LNCAP (cell line): Measurements from ENCODE around the gene PPP1R13B.

Experiments
- TF ChIP-seq, protein P1 (sequence below): fragments of 450-650 bp; IDR thresholded peaks from 2 replicates; pipeline ENCODE4 v1.5.1; 2017; ENCODE audit warnings: mild to moderate bottlenecking

PPP1R13B gene

DNA sequence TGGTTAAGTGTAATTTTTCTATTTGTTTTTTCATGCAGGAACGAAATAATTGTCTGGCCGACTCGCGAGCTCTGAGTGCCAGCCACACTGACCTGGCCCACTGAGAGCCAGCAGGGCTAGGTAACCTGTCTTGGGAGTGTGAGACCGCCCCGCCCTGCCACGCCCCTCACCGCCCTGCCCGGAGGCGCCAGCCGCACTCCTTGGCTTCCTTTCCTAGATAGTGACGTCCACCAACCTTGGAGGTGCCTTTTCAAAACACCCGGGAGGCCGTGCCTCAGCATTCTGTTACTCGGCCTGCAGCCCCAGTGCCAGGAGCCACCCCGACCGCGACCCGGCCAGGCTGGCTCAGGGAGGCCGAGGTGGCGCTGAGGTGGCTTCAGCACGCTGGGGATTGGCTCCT lies 153.9 kb downstream of the PPP1R13B start:
- TF ChIP-seq, protein P1, sequence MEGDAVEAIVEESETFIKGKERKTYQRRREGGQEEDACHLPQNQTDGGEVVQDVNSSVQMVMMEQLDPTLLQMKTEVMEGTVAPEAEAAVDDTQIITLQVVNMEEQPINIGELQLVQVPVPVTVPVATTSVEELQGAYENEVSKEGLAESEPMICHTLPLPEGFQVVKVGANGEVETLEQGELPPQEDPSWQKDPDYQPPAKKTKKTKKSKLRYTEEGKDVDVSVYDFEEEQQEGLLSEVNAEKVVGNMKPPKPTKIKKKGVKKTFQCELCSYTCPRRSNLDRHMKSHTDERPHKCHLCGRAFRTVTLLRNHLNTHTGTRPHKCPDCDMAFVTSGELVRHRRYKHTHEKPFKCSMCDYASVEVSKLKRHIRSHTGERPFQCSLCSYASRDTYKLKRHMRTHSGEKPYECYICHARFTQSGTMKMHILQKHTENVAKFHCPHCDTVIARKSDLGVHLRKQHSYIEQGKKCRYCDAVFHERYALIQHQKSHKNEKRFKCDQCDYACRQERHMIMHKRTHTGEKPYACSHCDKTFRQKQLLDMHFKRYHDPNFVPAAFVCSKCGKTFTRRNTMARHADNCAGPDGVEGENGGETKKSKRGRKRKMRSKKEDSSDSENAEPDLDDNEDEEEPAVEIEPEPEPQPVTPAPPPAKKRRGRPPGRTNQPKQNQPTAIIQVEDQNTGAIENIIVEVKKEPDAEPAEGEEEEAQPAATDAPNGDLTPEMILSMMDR, result no peak

DNA sequence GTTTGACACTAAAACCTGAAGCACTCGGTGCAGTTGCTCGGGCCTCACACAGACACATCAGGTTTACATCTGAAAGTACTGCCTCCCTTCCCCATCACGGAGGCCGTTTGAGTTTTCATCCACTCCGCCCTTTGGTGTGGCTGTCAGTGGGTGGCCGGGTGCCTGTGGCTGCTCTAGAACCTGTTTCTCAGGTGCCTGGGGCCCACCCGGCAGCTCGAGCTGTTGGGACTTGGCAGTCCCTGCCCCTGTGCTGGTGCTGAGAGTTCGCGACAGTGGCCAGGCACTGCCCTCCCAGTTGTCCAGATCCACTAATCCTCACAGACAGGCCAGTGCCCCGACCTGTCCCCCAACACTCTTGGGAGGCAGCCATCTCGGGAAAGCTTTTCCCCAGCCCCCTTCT lies 154.5 kb downstream of the PPP1R13B start:
- TF ChIP-seq, protein P1, result no peak

DNA sequence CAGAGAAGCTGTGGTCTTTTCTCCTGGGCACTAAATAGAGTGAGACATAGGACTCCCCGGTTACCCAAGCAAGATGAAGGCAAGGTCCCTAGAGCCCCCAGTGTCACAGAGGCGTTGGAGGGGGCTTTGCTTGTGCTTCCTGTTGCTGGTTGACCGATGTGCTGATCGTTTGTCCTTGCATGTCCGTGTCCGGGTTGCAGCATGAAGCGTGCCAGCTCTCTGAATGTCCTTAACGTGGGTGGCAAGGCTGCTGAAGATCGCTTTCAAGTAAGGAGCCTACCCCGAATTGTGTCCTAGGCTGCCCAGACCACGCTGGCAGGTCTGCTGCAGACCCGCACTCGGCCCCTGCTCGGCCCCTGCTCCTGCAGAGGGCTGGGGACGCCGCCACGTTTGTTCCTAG lies 155.2 kb downstream of the PPP1R13B start:
- TF ChIP-seq, protein P1, result no peak

DNA sequence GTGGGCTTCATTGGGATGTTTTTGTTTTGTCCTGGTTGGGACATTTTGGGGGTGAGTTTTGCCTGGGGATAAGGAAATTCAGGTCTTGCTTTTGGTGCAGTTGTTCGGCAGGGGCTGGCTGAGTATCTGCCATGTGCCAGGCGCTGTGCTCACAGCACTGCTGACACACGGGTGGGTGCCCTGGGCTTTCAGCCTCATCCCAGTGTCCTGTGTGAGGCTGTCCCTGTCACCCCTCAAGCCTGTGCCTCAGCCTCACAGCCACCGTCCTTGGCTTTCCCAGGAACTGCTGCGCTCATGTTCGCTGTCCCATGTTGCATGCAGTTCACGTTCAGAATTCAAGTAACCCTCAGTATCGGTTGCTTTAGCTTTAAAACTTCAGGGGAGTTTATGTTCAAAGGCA lies 157.0 kb downstream of the PPP1R13B start:
- TF ChIP-seq, protein P1, result no peak

DNA sequence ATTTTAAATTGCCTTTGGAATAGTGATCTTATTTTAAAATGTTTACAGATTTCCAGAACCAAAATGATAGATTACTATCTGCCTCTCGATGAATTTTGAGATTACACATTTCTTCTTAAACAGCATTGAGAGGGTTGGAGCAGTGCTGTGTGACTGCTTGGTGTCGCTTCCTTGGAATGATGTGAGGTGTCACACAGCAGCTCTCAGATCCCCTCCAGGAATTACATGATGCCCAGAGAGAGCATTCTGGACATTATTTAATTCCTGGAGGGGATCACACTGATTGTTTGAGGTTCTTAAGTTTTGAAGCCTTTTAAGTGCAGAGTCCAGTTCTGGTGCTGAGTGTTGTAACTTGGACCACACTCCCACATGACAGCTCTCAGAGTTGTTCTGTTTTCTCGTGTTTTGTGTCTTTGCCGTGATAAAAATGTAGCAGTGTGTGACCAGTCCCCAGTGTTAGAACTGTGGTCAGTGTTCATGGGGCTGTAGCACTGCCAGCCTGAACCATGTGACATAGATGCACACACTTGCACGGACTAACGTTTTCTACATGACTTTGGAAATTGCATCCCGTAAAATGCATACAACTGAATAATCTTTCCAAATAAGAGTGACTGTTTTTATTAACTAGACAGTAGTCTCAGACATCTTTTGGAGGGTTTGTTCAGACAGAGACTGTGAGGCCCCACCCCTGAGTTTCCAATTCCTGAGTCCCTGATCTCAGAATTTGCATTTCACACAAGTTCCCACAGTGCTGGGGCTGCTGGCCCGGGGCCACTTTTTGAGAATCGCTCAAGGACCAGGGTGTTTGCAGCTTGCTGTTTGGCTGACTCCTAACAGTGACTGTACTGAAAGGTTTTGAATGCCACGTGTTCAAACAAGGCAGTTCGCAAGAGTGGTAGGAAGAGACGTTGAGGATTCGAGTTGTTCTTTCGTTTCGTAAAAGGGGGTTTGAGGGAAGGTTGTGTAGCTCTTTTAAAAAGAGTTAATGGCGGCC lies 158.2 kb downstream of the PPP1R13B start:
- TF ChIP-seq, protein P1, result no peak

DNA sequence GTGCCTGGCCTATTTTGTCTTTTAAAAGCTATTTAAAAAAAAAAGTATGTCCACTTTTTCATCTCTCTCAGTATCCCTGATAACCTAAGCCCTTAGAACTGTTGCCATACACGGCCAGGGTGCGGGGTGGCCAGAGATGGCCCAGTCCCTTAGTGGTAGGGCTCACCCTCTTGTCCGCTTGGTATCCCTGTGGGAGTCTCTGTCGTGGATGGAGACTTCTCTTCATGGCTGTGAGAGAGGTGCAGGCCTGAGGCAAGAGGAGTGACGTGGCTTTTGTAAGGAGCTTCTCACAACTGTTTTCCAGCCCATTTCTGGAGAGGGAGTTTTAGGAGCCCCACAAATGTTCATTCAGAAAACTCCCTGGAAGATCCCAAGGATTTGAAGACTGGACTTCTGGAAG lies 158.9 kb downstream of the PPP1R13B start:
- TF ChIP-seq, protein P1, result no peak

DNA sequence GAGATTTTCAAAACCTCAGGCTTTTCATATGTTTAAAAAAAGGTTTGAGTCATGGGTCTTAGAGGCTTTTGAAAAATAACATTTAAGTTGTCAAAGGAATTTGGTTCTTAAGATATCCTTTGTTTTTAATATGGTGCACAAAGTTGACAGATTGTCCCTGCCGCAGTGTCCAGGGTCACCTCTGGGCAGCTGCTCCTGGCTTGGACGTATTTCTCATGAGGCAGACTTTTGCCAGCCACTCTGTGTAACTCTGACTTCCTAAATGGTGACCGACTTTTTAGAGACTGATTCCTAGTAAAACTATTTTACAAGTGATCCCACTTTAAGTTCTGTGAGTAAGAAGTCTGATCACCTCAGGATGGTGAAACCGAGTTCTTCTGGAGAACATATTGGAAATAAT lies 159.7 kb downstream of the PPP1R13B start:
- TF ChIP-seq, protein P1, result no peak
